ENCODE data around the gene TBC1D5. TPM values are rescaled to one million over a fixed set of nuclear protein-coding genes. Genes with fewer than 3 reads are reported as not detected.

TBC1D5 gene
- total and polyA plus RNA-seq, 2 of the 8 experiments (the other 6 are each of a cell fraction or from before 2014, with no cell fraction given), result 11.0 to 22.9 TPM

- no peak overlapping the region for H3K4me3 ChIP-seq (ENCODE audit: extremely low read depth in 1 of 4, insufficient read depth in 2 of 4, low read depth in 3 of 4, low read length in 4 of 4)
- H3K4ac ChIP-seq (replicated peaks; ENCODE audit: insufficient read length, low read depth, low read length), result no peak overlapping the region
- TF ChIP-seq BACH1 (IDR thresholded peaks at IDR 0.05; ENCODE audit: low read length) (no peak), TAF1 (IDR thresholded peaks at IDR 0.05; ENCODE audit: low read depth, low read length) (no peak), CHD1 (IDR thresholded peaks at IDR 0.05; ENCODE audit: low read depth, low read length) (no peak), CBX5 (IDR thresholded peaks at IDR 0.05; ENCODE audit: low read depth, low read length) (no peak), RFX5 (IDR thresholded peaks at IDR 0.05; ENCODE audit: borderline replicate concordance, low read depth, low read length) (no peak), E2F6 (IDR thresholded peaks at IDR 0.05) (no peak), CEBPB (IDR thresholded peaks at IDR 0.05; ENCODE audit: low read depth, low read length) (no peak), PHF8 (conservative IDR thresholded peaks at IDR 0.05; ENCODE audit: low read depth, low read length) (no peak), SAP30 (IDR thresholded peaks at IDR 0.05; ENCODE audit: insufficient read depth, insufficient replicate concordance, low read length) (no peak), SRF (IDR thresholded peaks at IDR 0.05; ENCODE audit: low read depth, low read length) (no peak), USF2 (IDR thresholded peaks at IDR 0.05; ENCODE audit: low read length) (no peak), NRF1 (IDR thresholded peaks at IDR 0.05; ENCODE audit: low read depth, low read length) (no peak), CBX8 (IDR thresholded peaks at IDR 0.05; ENCODE audit: borderline replicate concordance, low read depth, low read length) (no peak), TEAD4 (IDR thresholded peaks at IDR 0.05; ENCODE audit: low read depth, low read length) (no peak)
Measured at GRCh38 chr3:17149076-17149475, 593.4 kb downstream of the TBC1D5 start.

More at GRCh38 chr3:17149076-17149475, 593.4 kb downstream of the TBC1D5 start:
- no peak overlapping the region for H2BK15ac ChIP-seq (ENCODE audit: low read length)
- no peak overlapping the region for H2AFZ ChIP-seq (ENCODE audit: low read length)
- H4K91ac ChIP-seq (replicated peaks; ENCODE audit: insufficient read length, low read length), result no peak overlapping the region
- FAIRE-seq (no peak), DNase-seq (ENCODE audit: low read depth in 1 of 2, low spot score in 2 of 2) (no peak)
- H3K79me2 ChIP-seq (ENCODE audit: control insufficient read depth in 1 of 2, insufficient read depth in 2 of 2, low read length in 2 of 2), result no peaks in the 10 kb centered on the region
- ChIA-PET POLR2A (ENCODE audit: partially characterized antibody) (no interaction called here), CTCF (ENCODE audit: partially characterized antibody) (interaction anchor here (0.8 kb wide), 1 partner anchor 38 kb away, joined by 3 read pairs; no protein-coding TSS in a partner anchor)
- H3K18ac ChIP-seq (ENCODE audit: extremely low read depth, low read length), result no peak overlapping the region
- H2BK20ac ChIP-seq (ENCODE audit: low read length), result no peak overlapping the region
- H3K27ac ChIP-seq (ENCODE audit: low read depth, low read length), result no peak overlapping the region
- H2BK5ac ChIP-seq (ENCODE audit: low read depth, low read length), result no peak overlapping the region
- no peak overlapping the region for H2AK5ac ChIP-seq (ENCODE audit: low read depth, low read length)
- no peak overlapping the region for H3K56ac ChIP-seq (replicated peaks; ENCODE audit: insufficient read length, low read depth, low read length)
- H3K36me3 ChIP-seq (ENCODE audit: control insufficient read depth in 2 of 4, insufficient read depth in 4 of 4, low read length in 3 of 4), result peaks cover 0 to 2% (median 0%) of the 10 kb centered on the region in 4 experiments; a peak in 1 of 8 replicates
- H3K27me3 ChIP-seq (replicated peaks in 1 of 4; ENCODE audit: control insufficient read depth in 3 of 4, extremely low read depth in 1 of 4, insufficient read depth in 3 of 4, low read length in 3 of 4), result no peaks in the 10 kb centered on the region
- no peak overlapping the region for H3K23ac ChIP-seq (ENCODE audit: insufficient read length)
- H3K9me3 ChIP-seq (ENCODE audit: insufficient read depth in 2 of 2, low read depth in 1 of 2, low read length in 1 of 2), result no peaks in the 10 kb centered on the region
- H2BK12ac ChIP-seq (ENCODE audit: low read depth, low read length), result no peak overlapping the region
- 95% methylated on average over 9 of the region's 9 CpGs; no CpG with 5 or more reads in 1 of the 2 experiments for WGBS, 2 experiments (ENCODE audit: extremely low coverage in 1 of 2, insufficient coverage in 1 of 2, insufficient read length in 1 of 2, insufficient replicate concordance in 2 of 2, low coverage in 1 of 2, low lambda C conversion rate in 2 of 2, missing lambda C conversion rate in 1 of 2)
- no peak overlapping the region for H3K14ac ChIP-seq (ENCODE audit: insufficient read length)
- no peak overlapping the region for H4K5ac ChIP-seq (ENCODE audit: insufficient read length, low read depth, low read length)
- H3K79me1 ChIP-seq (ENCODE audit: low read depth, low read length), result no peaks in the 10 kb centered on the region
- H3K23me2 ChIP-seq (ENCODE audit: low read depth, low read length), result no peaks in the 10 kb centered on the region
- H3K4me2 ChIP-seq (ENCODE audit: insufficient read depth in 1 of 2, low read depth in 2 of 2, low read length in 2 of 2), result no peak overlapping the region
- no peaks in the 10 kb centered on the region for H4K20me1 ChIP-seq (replicated peaks in 1 of 2; ENCODE audit: control insufficient read depth in 1 of 2, insufficient read depth in 2 of 2, low read length in 2 of 2)
- H4K8ac ChIP-seq (ENCODE audit: extremely low read depth, insufficient read depth, low read length), result no peak overlapping the region
- peaks cover 0 to 2% (median under 1%) of the 10 kb centered on the region in 4 experiments; a peak in 2 of 7 replicates for H3K4me1 ChIP-seq (replicated peaks in 1 of 4; ENCODE audit: control insufficient read depth in 3 of 4, insufficient read depth in 4 of 4, low read length in 3 of 4)
- no peak overlapping the region for H3K9ac ChIP-seq (replicated peaks in 1 of 4; ENCODE audit: extremely low read depth in 1 of 4, low read depth in 3 of 4, low read length in 3 of 4)
- no peak overlapping the region for H2BK120ac ChIP-seq (replicated peaks; ENCODE audit: low read depth, low read length)
